GM18909 (cell line): ENCODE measurements around the gene CARTPT.

Source experiments
- ATAC-seq: cut with Tn5 transposase; IDR thresholded peaks from one replicate; pipeline ENCODE4 v1.9.1; 2021; ENCODE audit warnings: mild to moderate bottlenecking; ENCODE audit not compliant: unreplicated experiment, poor library complexity

Gene CARTPT

GRCh38 chr5:71719063-71719964 is at the start of gene CARTPT:
Gene CARTPT, plus strand, starts transcription at chr5:71719275. Its CDS starts 19 bp downstream, at chr5:71719294.
- no peak for ATAC-seq

GRCh38 chr5:71677977-71678376 is 41.1 kb upstream of the CARTPT start:
- no peak for ATAC-seq

- ATAC-seq, result no peak
Observed at GRCh38 chr5:71679714-71680113, 39.4 kb upstream of the CARTPT start.

- no peak for ATAC-seq
Observed at GRCh38 chr5:71680510-71680909, 38.6 kb upstream of the CARTPT start.

- no peak for ATAC-seq
Observed at GRCh38 chr5:71681296-71681695, 37.8 kb upstream of the CARTPT start.

- ATAC-seq, result no peak
Observed at GRCh38 chr5:71684309-71684708, 34.8 kb upstream of the CARTPT start.

- no peak for ATAC-seq
Observed at GRCh38 chr5:71693828-71694427, 25.1 kb upstream of the CARTPT start.

GRCh38 chr5:71695071-71695470 is 24.0 kb upstream of the CARTPT start:
- ATAC-seq, result no peak

GRCh38 chr5:71695595-71695994 is 23.5 kb upstream of the CARTPT start:
- no peak for ATAC-seq

GRCh38 chr5:71697967-71698366 is 21.1 kb upstream of the CARTPT start:
- no peak for ATAC-seq

- ATAC-seq, result no peak
Observed at GRCh38 chr5:71699233-71699632, 19.8 kb upstream of the CARTPT start.

GRCh38 chr5:71699751-71700150 is 19.3 kb upstream of the CARTPT start:
- ATAC-seq, result no peak

GRCh38 chr5:71700803-71701202 is 18.3 kb upstream of the CARTPT start:
- no peak for ATAC-seq

- ATAC-seq, result no peak
Observed at GRCh38 chr5:71701407-71701806, 17.7 kb upstream of the CARTPT start.

- no peak for ATAC-seq
Observed at GRCh38 chr5:71703941-71704340, 15.1 kb upstream of the CARTPT start.

- ATAC-seq, result no peak
Observed at GRCh38 chr5:71705421-71705820, 13.7 kb upstream of the CARTPT start.

- ATAC-seq, result no peak
Observed at GRCh38 chr5:71706906-71707305, 12.2 kb upstream of the CARTPT start.

- ATAC-seq, result no peak
Observed at GRCh38 chr5:71711610-71712009, 7.5 kb upstream of the CARTPT start.

- ATAC-seq, result no peak
Observed at GRCh38 chr5:71714911-71715310, 4.2 kb upstream of the CARTPT start.

GRCh38 chr5:71727978-71728377 is 8.9 kb downstream of the CARTPT start:
- no peak for ATAC-seq

GRCh38 chr5:71731015-71731414 is 11.9 kb downstream of the CARTPT start:
- ATAC-seq, result no peak

GRCh38 chr5:71732011-71732410 is 12.9 kb downstream of the CARTPT start:
- no peak for ATAC-seq
